ENCODE measurements around the gene UNC50.

UNC50 gene

DNA sequence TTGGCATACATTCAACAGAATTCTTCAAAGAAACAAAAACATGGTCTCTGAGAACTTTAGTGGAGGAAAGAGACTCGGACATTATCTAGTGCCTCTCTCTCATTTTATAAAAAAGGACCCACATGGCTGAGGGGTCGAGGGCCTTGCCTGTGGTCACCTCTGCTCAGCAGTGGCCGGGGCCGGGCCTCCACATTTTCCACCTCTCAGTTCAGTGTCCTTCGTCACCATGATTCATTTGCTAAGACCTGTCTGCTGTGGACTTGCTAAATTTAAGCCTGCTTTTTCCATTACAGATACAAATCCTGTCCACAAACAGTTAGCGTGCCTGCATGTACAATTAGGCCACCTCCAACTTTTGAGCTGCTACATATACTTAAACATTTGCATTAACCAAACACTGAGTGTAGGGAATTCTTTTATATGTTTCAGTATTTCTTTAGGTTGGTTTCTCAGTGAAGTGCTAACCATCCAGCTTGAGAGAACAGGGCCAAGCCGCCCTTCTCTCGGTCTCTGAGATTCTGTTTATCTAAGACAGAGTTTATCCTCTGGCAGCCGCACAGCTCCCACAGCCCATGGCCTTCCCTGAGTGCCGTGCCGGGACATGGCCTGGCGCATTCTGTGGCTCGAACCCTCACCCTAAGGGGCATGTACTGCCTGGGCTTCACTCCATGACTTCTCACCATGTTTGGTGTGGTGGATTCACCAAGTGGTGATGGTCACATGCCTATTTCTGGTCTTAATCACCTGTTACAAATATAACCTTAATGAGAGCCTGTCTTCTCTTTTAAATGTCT is 46.3 kb upstream of the UNC50 start:
- peaks cover 2% of the 10 kb centered on the region for H3K27me3 Mint-ChIP-seq (ENCODE audit: low read depth, poor library complexity)
- no peak for DNase-seq

DNA sequence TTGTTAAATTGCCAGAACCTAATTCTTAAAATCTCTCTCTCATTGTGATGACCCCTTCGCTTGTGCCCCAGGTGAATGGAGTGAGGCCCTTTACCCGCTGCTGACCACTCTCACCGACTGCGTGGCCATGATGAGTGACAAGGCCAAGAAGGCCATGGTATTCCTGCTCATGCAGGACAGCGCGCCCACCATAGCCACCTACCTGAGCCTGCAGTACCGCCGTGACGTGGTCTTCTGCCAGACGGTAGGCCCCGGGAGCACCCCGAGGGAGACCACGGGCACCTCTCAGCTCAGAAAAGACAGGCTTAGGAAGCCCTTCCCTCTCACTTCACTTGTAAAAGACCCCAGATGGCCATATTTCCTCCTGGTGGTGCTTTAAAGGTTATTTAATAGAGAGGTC is 45.0 kb upstream of the UNC50 start:
- Mint-ChIP-seq H3K4me1 (peaks cover 22% of the 10 kb centered on the region), H3K36me3 (ENCODE audit: low read depth) (peaks cover 38% of the 10 kb centered on the region), H3K27ac (no peak overlapping the region), H3K9me3 (no peaks in the 10 kb centered on the region), H3K27me3 (ENCODE audit: low read depth, poor library complexity) (peaks cover 2% of the 10 kb centered on the region), H3K4me3 (no peak overlapping the region)
- TF ChIP-seq, protein P1, sequence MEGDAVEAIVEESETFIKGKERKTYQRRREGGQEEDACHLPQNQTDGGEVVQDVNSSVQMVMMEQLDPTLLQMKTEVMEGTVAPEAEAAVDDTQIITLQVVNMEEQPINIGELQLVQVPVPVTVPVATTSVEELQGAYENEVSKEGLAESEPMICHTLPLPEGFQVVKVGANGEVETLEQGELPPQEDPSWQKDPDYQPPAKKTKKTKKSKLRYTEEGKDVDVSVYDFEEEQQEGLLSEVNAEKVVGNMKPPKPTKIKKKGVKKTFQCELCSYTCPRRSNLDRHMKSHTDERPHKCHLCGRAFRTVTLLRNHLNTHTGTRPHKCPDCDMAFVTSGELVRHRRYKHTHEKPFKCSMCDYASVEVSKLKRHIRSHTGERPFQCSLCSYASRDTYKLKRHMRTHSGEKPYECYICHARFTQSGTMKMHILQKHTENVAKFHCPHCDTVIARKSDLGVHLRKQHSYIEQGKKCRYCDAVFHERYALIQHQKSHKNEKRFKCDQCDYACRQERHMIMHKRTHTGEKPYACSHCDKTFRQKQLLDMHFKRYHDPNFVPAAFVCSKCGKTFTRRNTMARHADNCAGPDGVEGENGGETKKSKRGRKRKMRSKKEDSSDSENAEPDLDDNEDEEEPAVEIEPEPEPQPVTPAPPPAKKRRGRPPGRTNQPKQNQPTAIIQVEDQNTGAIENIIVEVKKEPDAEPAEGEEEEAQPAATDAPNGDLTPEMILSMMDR (IDR thresholded peaks at IDR 0.05), result no peak
- no peak for DNase-seq

More for the DNA sequence above, 46.3 kb upstream of the UNC50 start:
- no peak overlapping the region for H3K4me3 Mint-ChIP-seq
- H3K36me3 Mint-ChIP-seq (ENCODE audit: low read depth), result peaks cover 45% of the 10 kb centered on the region
- TF ChIP-seq, protein P1 (IDR thresholded peaks at IDR 0.05), result no peak
- peak overlapping the region; percentile 59 for H3K27ac Mint-ChIP-seq
- H3K9me3 Mint-ChIP-seq, result no peaks in the 10 kb centered on the region
- peaks cover 30% of the 10 kb centered on the region for H3K4me1 Mint-ChIP-seq

DNA sequence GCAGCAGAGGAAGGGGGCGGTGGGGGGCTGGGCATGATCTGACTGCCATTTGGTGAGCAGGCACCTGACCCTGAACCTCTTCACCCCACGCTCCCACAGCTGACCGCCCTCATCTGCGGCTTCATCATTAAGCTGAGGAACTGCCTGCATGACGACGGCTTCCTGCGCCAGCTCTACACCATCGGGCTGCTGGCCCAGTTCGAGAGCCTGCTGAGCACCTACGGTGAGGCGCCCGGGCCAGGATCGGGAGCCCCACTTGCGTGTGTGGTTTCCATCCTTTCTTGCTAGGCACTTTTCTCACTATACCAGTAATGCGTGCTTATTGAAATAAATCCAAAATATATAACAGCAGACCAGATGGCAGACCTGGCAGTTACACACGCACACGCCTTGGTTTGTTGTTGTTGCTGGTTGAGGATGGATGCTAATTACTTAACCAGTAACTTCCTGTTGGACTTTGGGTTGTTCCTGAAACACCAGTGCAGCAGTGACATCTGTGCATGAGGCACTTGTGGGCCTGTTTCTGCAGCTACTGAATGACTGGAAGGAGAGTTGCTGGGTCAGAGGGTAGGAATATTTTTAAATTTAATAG is 43.8 kb upstream of the UNC50 start:
- H3K36me3 Mint-ChIP-seq (ENCODE audit: low read depth), result peaks cover 30% of the 10 kb centered on the region
- H3K4me3 Mint-ChIP-seq, result no peak overlapping the region
- no peak for DNase-seq
- H3K4me1 Mint-ChIP-seq, result peaks cover 10% of the 10 kb centered on the region
- TF ChIP-seq, protein P1 (IDR thresholded peaks at IDR 0.05), result no peak
- H3K27me3 Mint-ChIP-seq (ENCODE audit: low read depth, poor library complexity), result peaks cover 2% of the 10 kb centered on the region
- no peaks in the 10 kb centered on the region for H3K9me3 Mint-ChIP-seq
- H3K27ac Mint-ChIP-seq, result no peak overlapping the region

DNA sequence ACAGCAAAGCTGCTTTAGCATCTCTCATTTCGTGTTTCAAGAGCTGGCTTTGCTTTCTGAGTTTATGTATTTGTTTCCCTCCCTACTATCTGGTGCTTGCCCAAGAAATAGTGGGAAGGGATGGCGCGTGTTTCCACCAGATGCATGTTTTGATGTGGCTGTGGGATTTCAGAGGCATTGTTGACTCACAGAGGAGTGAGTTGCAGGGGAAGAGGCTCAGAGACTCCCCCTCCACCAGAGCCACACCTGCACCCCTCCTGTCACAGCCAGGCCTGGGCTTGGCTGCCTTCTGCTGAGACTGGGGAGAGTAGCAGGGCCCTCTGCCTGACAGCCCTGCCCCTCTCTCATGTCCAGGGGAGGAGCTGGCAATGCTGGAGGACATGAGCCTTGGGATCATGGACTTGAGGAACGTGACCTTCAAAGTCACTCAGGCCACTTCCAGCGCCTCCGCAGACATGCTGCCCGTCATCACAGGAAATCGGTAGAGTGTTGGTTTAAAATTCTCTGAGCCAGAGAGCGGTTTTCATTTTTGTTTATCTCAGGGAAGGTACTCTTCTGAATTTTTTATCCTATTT is 43.0 kb upstream of the UNC50 start:
- H3K4me3 Mint-ChIP-seq, result no peak overlapping the region
- H3K4me1 Mint-ChIP-seq, result peaks cover 6% of the 10 kb centered on the region
- TF ChIP-seq, protein P1 (IDR thresholded peaks at IDR 0.05), result no peak
- no peak for DNase-seq
- no peaks in the 10 kb centered on the region for H3K9me3 Mint-ChIP-seq
- no peak overlapping the region for H3K27ac Mint-ChIP-seq
- peaks cover 31% of the 10 kb centered on the region for H3K36me3 Mint-ChIP-seq (ENCODE audit: low read depth)
- H3K27me3 Mint-ChIP-seq (ENCODE audit: low read depth, poor library complexity), result peaks cover 2% of the 10 kb centered on the region

DNA sequence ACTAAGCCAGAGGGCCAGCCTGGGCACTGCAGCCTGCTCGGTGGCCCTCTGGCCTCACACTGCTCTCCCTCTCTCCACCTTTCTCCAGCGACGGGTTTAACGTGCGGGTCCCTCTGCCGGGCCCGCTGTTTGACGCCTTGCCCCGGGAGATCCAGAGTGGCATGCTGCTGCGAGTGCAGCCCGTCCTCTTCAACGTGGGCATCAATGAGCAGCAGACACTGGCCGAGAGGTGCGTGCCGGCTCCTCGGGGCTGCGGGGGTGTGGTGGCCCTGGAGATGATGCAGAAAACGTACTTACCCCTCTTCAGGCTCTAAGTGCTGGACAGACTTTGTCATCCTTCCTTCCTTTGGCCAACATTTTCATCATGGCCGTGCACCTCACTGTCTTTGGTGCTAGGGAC is 42.4 kb upstream of the UNC50 start:
- Mint-ChIP-seq H3K9me3 (no peaks in the 10 kb centered on the region), H3K27ac (peak overlapping the region; percentile 57), H3K4me3 (no peak overlapping the region), H3K36me3 (ENCODE audit: low read depth) (peaks cover 31% of the 10 kb centered on the region), H3K4me1 (peaks cover 6% of the 10 kb centered on the region), H3K27me3 (ENCODE audit: low read depth, poor library complexity) (peaks cover 2% of the 10 kb centered on the region)
- TF ChIP-seq, protein P1 (IDR thresholded peaks at IDR 0.05), result no peak
- no peak for DNase-seq
